Measurements from ENCODE around the gene ARHGAP9.
"Not testable (repeated sequence)": the region's sequence is repeated elsewhere in the genome, so short reads cannot be mapped to it uniquely, and the experiment has no call there.

ARHGAP9 gene

DNA sequence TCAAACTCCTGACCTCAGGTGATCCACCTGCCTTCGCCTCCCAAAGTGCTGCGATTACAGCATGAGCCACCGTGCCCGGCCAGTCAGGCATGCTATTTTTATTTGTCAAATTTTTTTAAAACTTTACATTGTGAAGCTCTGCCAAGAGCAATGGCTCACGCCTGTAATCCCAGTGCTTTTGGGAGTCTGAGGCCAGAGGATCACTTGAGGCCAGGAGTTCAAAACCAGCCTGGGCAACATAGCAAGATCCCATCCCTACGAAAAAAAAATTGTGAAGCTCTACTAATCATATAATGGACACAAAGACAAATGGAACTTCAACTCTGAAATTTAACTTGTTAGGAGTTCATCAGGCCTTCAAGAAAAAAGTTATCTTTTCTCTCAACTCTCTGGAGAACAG lies 50.7 kb downstream of the ARHGAP9 start:
- Histone ChIP-seq H3K27me3 (ENCODE audit: control insufficient read depth, insufficient read depth, low read length) (no peaks in the 10 kb centered on the region), H3K9ac (ENCODE audit: low read length) (no peak overlapping the region), H3K4me3 (ENCODE audit: low read depth, low read length) (no peak overlapping the region), H3K36me3 (ENCODE audit: control insufficient read depth, insufficient read depth, low read length) (0 out of 2 replicates have a peak, but pooled peaks cover 5% of the 10 kb centered on the region), H3K9me3 (ENCODE audit: control insufficient read depth, insufficient read depth, low read depth, low read length) (no peaks in the 10 kb centered on the region), H3K4me1 (ENCODE audit: control insufficient read depth, insufficient read depth, low read length) (peaks cover 9% of the 10 kb centered on the region; the same call in 1 of the 2 replicates), H3K27ac (ENCODE audit: low read depth, low read length) (no peak overlapping the region)

GRCh38 chr12:57426948-57427347 lies 52.7 kb downstream of the ARHGAP9 start:
- not testable (repeated sequence) for H3K4me1 ChIP-seq (ENCODE audit: control insufficient read depth, insufficient read depth, low read length); H3K9ac ChIP-seq (ENCODE audit: low read length); H3K27me3 ChIP-seq (ENCODE audit: control insufficient read depth, insufficient read depth, low read length); H3K27ac ChIP-seq (ENCODE audit: low read depth, low read length); H3K4me3 ChIP-seq (ENCODE audit: low read depth, low read length); H3K9me3 ChIP-seq (ENCODE audit: control insufficient read depth, insufficient read depth, low read depth, low read length); H3K36me3 ChIP-seq (ENCODE audit: control insufficient read depth, insufficient read depth, low read length)

Measured in HUES6 (cell line).